Erythroblast (primary cell): ENCODE measurements around the gene SPO11.

Source experiments
- DNase-seq, 2 experiments: peaks; one replicate each; lab custom pipeline; 2025; lab: John Stamatoyannopoulos, UW
- GATA1 ChIP-seq: IDR thresholded peaks from 2 replicates; pipeline ENCODE4 v1.6.1; 2011; ENCODE audit warnings: low read depth, mild to moderate bottlenecking, control low read depth, low read length, moderate library complexity
- POLR2A ChIP-seq: IDR thresholded peaks from 2 replicates; pipeline ENCODE4 v1.6.1; 2011; ENCODE audit warnings: mild to moderate bottlenecking, low read length

The SPO11 gene

DNA sequence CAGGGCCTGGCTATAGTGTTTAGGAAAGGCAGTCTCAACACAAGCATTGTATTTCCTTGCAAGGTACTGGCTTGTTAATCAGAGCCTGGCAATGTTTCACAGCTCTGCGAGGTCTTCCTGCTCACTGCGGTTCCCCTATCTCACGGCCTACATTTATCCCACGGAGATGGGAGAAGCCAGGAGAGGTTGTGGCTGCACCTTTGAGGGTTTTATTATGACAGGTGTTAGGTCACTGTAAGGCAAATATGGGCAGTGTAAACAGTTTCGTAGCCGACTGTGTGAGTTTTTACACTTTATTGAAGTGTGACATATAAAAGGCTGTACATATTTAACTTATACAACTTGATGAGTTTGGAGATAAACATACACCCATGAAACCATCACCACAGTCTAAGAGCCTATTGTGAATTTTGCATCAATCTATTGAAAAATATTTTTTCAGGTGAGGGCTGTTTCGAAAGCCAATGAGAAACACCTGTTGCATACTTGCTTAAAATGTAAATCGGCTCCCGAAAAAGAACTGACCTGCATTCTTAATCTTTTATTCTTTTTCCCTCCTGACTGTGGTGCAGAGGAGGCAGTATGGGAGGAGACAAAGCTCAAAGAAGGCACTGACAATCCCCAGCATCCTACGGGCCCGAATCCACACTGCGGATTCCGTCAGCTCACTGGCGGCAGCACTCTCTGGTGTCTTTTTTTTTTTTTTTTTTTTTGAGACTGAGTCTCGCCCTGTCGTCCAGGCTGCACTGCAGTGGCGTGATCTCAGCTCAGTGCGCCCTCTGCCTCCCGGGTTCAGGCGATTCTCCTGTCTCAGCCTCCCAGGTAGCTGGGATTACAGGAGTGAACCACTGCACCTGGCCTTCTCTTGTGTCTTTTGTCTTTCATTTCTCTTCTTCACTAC, 54.1 kb downstream of the SPO11 start:
- DNase-seq = no peak

DNA sequence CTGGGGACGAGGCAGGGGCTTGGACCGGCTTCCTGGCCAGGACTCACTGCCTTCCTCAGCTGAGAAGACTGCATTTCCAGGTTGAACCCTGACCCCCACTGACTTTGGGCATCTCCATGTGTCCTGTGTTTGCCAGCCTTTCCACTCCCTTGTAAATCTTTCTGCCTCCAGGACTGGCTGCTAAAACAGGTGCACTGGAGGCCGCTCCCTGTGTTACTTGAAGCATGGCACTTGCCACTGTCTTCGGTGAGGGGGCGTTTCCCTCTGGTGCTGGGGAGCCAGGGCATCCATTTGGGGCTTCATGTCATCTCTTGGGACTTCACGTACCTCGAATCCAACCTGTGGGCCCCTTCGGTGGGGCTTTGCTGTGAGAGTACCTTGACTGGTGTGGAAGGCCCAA, 54.9 kb downstream of the SPO11 start:
- no peak for TF ChIP-seq POLR2A
- no peak for DNase-seq

More for the DNA sequence above, 54.1 kb downstream of the SPO11 start:
- TF ChIP-seq GATA1 (no peak), POLR2A (no peak)

GRCh38 chr20:57384953-57385761, 55.6 kb downstream of the SPO11 start:
- DNase-seq = no peak
- TF ChIP-seq GATA1 = no peak
- TF ChIP-seq POLR2A = no peak

DNA sequence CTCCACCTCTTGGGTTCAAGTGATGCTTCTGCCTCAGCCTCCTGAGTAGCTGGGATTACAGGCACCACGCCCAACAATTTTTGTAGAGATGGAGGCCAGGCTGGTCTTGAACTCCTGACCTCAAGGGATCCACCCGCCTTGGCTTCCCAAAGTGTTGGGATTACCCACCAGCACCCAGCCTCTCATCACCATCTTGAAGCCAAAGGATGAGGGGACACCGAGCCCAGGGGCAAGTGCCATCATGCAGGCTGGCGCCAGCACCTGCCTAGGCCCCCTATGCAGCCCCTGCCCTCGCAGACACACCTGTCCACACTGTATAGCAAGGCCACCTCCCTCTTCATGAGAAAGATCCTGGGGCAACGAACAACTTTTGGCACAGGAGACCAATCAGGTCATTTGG, 56.3 kb downstream of the SPO11 start:
- no peak for TF ChIP-seq GATA1
- no peak for TF ChIP-seq POLR2A
- DNase-seq = no peak

GRCh38 chr20:57386762-57387161, 57.2 kb downstream of the SPO11 start:
- DNase-seq = no peak
- TF ChIP-seq POLR2A (no peak), GATA1 (no peak)

GRCh38 chr20:57387463-57387862, 57.9 kb downstream of the SPO11 start:
- no peak for DNase-seq
- no peak for TF ChIP-seq GATA1
- no peak for TF ChIP-seq POLR2A

DNA sequence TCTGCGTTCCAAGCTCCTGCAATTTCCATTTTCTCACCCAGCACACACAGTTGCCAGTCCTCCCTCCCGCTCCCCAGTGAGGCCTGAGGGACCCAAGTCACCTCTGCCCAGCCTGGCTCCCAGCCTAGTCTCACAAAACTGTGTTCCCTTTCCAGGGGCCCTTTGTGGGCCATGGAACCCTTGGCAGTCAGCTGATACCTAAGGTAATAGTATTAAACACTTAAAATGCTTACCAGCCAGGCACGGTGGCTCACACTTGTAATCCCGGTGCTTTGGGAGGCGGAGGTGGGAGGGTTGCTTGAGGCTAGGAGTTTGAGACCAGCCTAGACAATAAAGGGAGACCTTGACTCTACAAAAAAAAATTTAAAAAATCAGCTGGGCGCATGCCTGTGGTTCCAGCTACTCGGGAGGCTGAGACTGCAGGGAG, 58.4 kb downstream of the SPO11 start:
- TF ChIP-seq GATA1 = no peak
- TF ChIP-seq POLR2A = no peak
- DNase-seq = no peak

DNA sequence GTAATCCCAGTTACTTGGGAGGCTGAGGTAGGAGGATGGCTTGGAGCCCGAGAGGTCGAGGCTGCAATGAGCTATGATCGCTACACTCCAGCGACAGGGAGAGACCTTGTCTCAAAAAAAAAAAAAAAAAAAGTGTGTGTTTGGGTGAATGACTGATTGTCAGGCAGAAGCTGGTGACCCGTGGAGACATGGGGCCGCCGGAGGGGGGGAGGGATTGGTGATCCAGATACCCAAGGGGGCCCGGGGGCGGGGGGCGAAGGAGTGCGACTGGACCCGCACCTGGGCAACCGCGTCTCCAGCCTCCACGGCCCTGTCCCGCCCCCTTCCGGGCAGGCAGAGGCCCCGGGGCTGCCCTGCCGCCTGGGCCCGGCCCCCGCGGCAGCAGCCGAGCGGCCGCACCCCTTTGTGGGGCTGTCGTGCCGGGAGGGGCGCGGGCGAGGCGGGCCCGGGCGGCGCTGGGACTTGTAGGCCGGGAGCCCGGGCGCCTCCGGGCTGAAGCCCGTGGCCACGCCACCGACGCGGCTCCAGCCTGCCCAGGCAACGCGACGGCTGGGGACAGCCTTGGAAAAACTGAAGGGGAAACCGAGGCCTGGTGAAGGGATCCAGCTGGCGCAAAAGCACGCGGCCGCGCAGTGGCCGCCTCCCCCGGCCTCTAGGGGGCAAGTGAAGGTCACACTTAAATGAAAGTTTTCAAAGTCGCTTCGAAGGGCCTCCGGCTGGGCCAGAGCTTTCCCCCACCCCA, 59.5 kb downstream of the SPO11 start:
- TF ChIP-seq GATA1 (no peak), POLR2A (peak; percentile 69)
- peak; percentile 89 to 92 for DNase-seq

GRCh38 chr20:57389695-57390603, 60.3 kb downstream of the SPO11 start:
- TF ChIP-seq POLR2A (peak; percentile 46), GATA1 (no peak)
- DNase-seq = peak; percentile 64 to 67

GRCh38 chr20:57390604-57391438, 61.2 kb downstream of the SPO11 start, which contains the start of gene RBM38:
TSS of gene RBM38 (plus strand) at chr20:57391396. CDS start at chr20:57391582, 186 bp downstream.
- peak; percentile 87 to 91 for DNase-seq
- TF ChIP-seq GATA1 (no peak), POLR2A (peak; percentile 21)

GRCh38 chr20:57391439-57392301, 62.1 kb downstream of the SPO11 start:
- TF ChIP-seq POLR2A (peak; percentile 1), GATA1 (no peak)
- peak; percentile 76 to 83 for DNase-seq
